HL-60 (cell line): ENCODE results near the gene ENTPD6.

Experiments
- CTCF ChIP-seq: IDR thresholded peaks from one replicate; pipeline ENCODE4 v1.5.1; 2011; ENCODE audit warnings: low read length, control low read depth, inconsistent platforms; ENCODE audit not compliant: insufficient read depth
- POLR2AphosphoS5 ChIP-seq: IDR thresholded peaks from 2 replicates; pipeline ENCODE4 v1.6.1; 2012; ENCODE audit warnings: low read depth
- SPI1 ChIP-seq: IDR thresholded peaks from 2 replicates; pipeline ENCODE4 v1.6.1; 2012; ENCODE audit warnings: low read depth, mild to moderate bottlenecking, borderline replicate concordance
- TF ChIP-seq, protein P1 (sequence below): IDR thresholded peaks from 2 replicates; pipeline ENCODE4 v1.6.1; 2012; ENCODE audit warnings: low read depth; ENCODE audit not compliant: insufficient replicate concordance

DNA sequence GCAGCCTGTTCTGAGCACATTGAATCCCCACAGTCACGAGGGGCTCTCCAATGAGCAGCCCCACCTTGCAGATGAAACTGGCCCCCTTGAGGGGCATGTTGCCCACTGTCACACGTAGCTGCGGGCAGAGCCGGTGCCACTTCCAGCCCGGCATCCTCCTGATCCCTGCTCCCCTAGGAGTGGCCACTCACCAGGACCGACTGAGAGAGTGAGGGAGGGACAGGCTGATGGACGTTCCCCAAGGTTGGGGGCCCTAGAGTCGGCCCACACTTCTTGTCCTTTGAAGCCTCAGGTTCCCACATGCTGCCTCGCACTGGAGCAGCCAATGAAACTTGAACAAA, 10.5 kb downstream of the ENTPD6 start:
- TF ChIP-seq CTCF: no peak
- TF ChIP-seq POLR2AphosphoS5: no peak
- TF ChIP-seq, protein P1, sequence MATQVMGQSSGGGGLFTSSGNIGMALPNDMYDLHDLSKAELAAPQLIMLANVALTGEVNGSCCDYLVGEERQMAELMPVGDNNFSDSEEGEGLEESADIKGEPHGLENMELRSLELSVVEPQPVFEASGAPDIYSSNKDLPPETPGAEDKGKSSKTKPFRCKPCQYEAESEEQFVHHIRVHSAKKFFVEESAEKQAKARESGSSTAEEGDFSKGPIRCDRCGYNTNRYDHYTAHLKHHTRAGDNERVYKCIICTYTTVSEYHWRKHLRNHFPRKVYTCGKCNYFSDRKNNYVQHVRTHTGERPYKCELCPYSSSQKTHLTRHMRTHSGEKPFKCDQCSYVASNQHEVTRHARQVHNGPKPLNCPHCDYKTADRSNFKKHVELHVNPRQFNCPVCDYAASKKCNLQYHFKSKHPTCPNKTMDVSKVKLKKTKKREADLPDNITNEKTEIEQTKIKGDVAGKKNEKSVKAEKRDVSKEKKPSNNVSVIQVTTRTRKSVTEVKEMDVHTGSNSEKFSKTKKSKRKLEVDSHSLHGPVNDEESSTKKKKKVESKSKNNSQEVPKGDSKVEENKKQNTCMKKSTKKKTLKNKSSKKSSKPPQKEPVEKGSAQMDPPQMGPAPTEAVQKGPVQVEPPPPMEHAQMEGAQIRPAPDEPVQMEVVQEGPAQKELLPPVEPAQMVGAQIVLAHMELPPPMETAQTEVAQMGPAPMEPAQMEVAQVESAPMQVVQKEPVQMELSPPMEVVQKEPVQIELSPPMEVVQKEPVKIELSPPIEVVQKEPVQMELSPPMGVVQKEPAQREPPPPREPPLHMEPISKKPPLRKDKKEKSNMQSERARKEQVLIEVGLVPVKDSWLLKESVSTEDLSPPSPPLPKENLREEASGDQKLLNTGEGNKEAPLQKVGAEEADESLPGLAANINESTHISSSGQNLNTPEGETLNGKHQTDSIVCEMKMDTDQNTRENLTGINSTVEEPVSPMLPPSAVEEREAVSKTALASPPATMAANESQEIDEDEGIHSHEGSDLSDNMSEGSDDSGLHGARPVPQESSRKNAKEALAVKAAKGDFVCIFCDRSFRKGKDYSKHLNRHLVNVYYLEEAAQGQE: no peak
- TF ChIP-seq SPI1: no peak
